Testis (tissue), 2 donors: Measurements from ENCODE around the gene ERH.

Experiments used
- CTCF ChIP-seq, 3 experiments: fragments of 450-650 bp in 2 of 3; fragments of 200-600 bp in 1 of 3; sonication (generic) in 1 of 3; IDR thresholded peaks; one replicate each; pipeline ENCODE4 v1.5.1; 2016 to 2019; ENCODE audit warnings: antibody characterized with exemption in 3 of 3, mild to moderate bottlenecking in 2 of 3, moderate library complexity in 1 of 3
- POLR2A ChIP-seq: fragments of 450-650 bp; IDR thresholded peaks from one replicate; pipeline ENCODE4 v1.6.1; 2017; ENCODE audit warnings: antibody characterized with exemption, mild to moderate bottlenecking, moderate library complexity

GRCh38 chr14:69413483-69413882, 15.4 kb upstream of the ERH start:
- TF ChIP-seq CTCF (IDR thresholded peaks at IDR 0.05) (no peak), POLR2A (no peak)
